HepG2 (cell line): Measurements from ENCODE around the gene SPSB1. TPM values are rescaled to one million over a fixed set of nuclear protein-coding genes. Genes with fewer than 3 reads are reported as not detected.

Source experiments
- ARHGAP35 ChIP-seq: sonication (generic); formaldehyde crosslinking; IDR thresholded peaks from 2 replicates; pipeline ENCODE4 v1.9.0; 2022; ENCODE audit warnings: mild to moderate bottlenecking, inconsistent platforms, moderate library complexity, missing genetic modification reagents, borderline replicate concordance
- ARID3A ChIP-seq: IDR thresholded peaks from 2 replicates; pipeline ENCODE4 v1.6.1; 2012; ENCODE audit warnings: low read depth, low read length, improper control_type of control experiment
- CENPX ChIP-seq: sonication (generic); formaldehyde crosslinking; IDR thresholded peaks from 2 replicates; pipeline ENCODE4 v1.9.0; 2021; ENCODE audit warnings: mild to moderate bottlenecking, missing genetic modification reagents, moderate library complexity
- CHD4 ChIP-seq: fragments of 200-600 bp; sonication (generic); IDR thresholded peaks from 2 replicates; pipeline ENCODE4 v1.7.0; 2017; ENCODE audit warnings: mild to moderate bottlenecking, low read length, borderline replicate concordance
- KDM5A ChIP-seq: fragments of 200-600 bp; sonication (generic); IDR thresholded peaks from 2 replicates; pipeline ENCODE4 v1.7.0; 2018; ENCODE audit warnings: antibody characterized with exemption, mild to moderate bottlenecking, low read length, borderline replicate concordance
- KLF13 ChIP-seq: sonication (generic); formaldehyde crosslinking; IDR thresholded peaks from 2 replicates; pipeline ENCODE4 v1.4.0; 2020; ENCODE audit warnings: mild to moderate bottlenecking, missing genetic modification reagents
- NFYB ChIP-seq: sonication (generic); formaldehyde crosslinking; IDR thresholded peaks from 2 replicates; pipeline ENCODE4 v1.4.0; 2020; ENCODE audit warnings: missing genetic modification reagents
- NR0B2 ChIP-seq: sonication (generic); formaldehyde crosslinking; IDR thresholded peaks from 2 replicates; pipeline ENCODE4 v1.4.0; 2020; ENCODE audit warnings: mild to moderate bottlenecking, missing genetic modification reagents
- PHF5A ChIP-seq: IDR thresholded peaks from one replicate; pipeline ENCODE4 v1.6.1; 2018; ENCODE audit warnings: low read depth, missing genetic modification reagents; ENCODE audit not compliant: unreplicated experiment
- PLRG1 ChIP-seq: fragments of 450-650 bp; conservative IDR thresholded peaks from 2 replicates; pipeline ENCODE4 v1.6.1; 2016
- RAD21 ChIP-seq: fragments of 450-650 bp; formaldehyde crosslinking; IDR thresholded peaks from 2 replicates; pipeline ENCODE4 v1.5.0; 2020; ENCODE audit warnings: mild to moderate bottlenecking
- RFX1 ChIP-seq: fragments of 450-650 bp; IDR thresholded peaks from 2 replicates; pipeline ENCODE4 v1.6.1; 2017
- SOX13 ChIP-seq, 3 experiments: fragments of 450-650 bp in 1 of 3; sonication (generic) in 1 of 3; formaldehyde crosslinking in 1 of 3; IDR thresholded peaks in 2 of 3; conservative IDR thresholded peaks in 1 of 3; 2 replicates each; pipeline versions ENCODE4 v1.5.0 to v1.6.1; 2016 to 2020; ENCODE audit warnings: antibody characterized with exemption in 1 of 3, mild to moderate bottlenecking in 1 of 3, missing compliant biosample characterization in 1 of 3, missing genetic modification reagents in 1 of 3, moderate library complexity in 1 of 3
- STAT5B ChIP-seq: sonication (generic); formaldehyde crosslinking; IDR thresholded peaks from 2 replicates; pipeline ENCODE4 v1.4.0; 2020; ENCODE audit warnings: missing genetic modification reagents
- XBP1 ChIP-seq: sonication (generic); formaldehyde crosslinking; IDR thresholded peaks from 2 replicates; pipeline ENCODE4 v1.5.0; 2020; ENCODE audit warnings: missing genetic modification reagents
- ZBTB20 ChIP-seq: sonication (generic); formaldehyde crosslinking; IDR thresholded peaks from 2 replicates; pipeline ENCODE4 v1.8.1; 2023; ENCODE audit warnings: missing genetic modification reagents, low read depth, mild to moderate bottlenecking, borderline replicate concordance
- ZNF124 ChIP-seq: sonication (generic); formaldehyde crosslinking; IDR thresholded peaks from 2 replicates; pipeline ENCODE4 v1.4.0; 2020; ENCODE audit warnings: missing genetic modification reagents
- ZNF253 ChIP-seq: sonication (generic); formaldehyde crosslinking; IDR thresholded peaks from 2 replicates; pipeline ENCODE4 v1.8.0; 2022; ENCODE audit warnings: mild to moderate bottlenecking, missing genetic modification reagents, borderline replicate concordance
- ZNF350 ChIP-seq: sonication (generic); formaldehyde crosslinking; IDR thresholded peaks from 2 replicates; pipeline ENCODE4 v1.4.0; 2020; ENCODE audit warnings: mild to moderate bottlenecking, low read depth, missing genetic modification reagents, borderline replicate concordance
- ZNF354B ChIP-seq: sonication (generic); formaldehyde crosslinking; IDR thresholded peaks from 2 replicates; pipeline ENCODE4 v1.8.0; 2022; ENCODE audit warnings: mild to moderate bottlenecking, missing genetic modification reagents
- ZNF782 ChIP-seq: sonication (generic); formaldehyde crosslinking; IDR thresholded peaks from 2 replicates; pipeline ENCODE4 v1.4.0; 2020; ENCODE audit warnings: missing genetic modification reagents, mild to moderate bottlenecking, borderline replicate concordance
- ZSCAN21 ChIP-seq: sonication (generic); formaldehyde crosslinking; IDR thresholded peaks from 2 replicates; pipeline ENCODE4 v1.8.0; 2022; ENCODE audit warnings: mild to moderate bottlenecking, missing genetic modification reagents, moderate library complexity, borderline replicate concordance
- polyA plus RNA-seq, 8 experiments: library from polyadenylated mRNA; depleted of rRNA in 3 of 8; stranded (reverse) in 7 of 8; unstranded in 1 of 8; fragments of >200 nt; fragmentation: Illumina TruSeq in 4 of 8; extraction: Trizol in 4 of 8; gene quantifications; 2 replicates each; pipeline versions ENCODE4 v1.2.1 to v1.2.3, GENCODE V29; 2011 to 2016; ENCODE audit warnings: low read depth in 4 of 8, missing spikeins in 1 of 8, mixed read lengths in 1 of 8; ENCODE audit not compliant: insufficient read depth in 1 of 8
- total RNA-seq, 5 experiments: library from RNA; depleted of rRNA; stranded (reverse); fragments of >200 nt; fragmentation: Illumina TruSeq; extraction: Trizol; gene quantifications; 2 replicates each; pipeline ENCODE4 v1.2.3, GENCODE V29; 2016; ENCODE audit warnings: low read depth in 1 of 5
- TF ChIP-seq, protein P1 (sequence below): IDR thresholded peaks from 2 replicates; pipeline ENCODE4 v1.6.1; 2018; ENCODE audit warnings: missing genetic modification reagents, mild to moderate bottlenecking, missing compliant biosample characterization
- TF ChIP-seq, protein P2 (sequence below): sonication (generic); formaldehyde crosslinking; conservative IDR thresholded peaks from 2 replicates; pipeline ENCODE4 v1.8.1; 2023; ENCODE audit warnings: missing genetic modification reagents

The SPSB1 gene
- total and polyA plus RNA-seq, 2 of the 13 experiments (the other 11 are each of a cell fraction or from before 2014, with no cell fraction given) = 5.0 to 8.0 TPM

DNA sequence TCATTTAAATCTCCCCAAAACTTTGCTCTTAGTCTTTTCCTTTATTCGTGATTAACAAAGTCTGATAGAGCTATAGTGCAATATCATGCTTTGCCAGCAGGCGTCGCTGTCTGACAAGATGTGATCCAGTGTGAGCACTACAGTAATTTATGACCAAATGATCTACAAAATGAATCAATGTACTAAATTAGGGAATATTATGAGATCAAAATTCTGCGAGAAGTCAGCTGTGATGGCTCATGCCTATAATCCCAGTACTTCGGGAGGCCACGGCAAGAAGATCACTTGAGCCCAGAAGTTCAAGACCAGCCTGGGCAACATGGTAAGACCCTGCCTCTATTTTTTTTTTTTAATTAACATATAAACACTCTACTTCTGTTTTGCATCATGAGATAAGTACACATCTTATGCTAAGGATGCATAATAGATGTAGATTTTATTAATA is 3.6 kb upstream of the SPSB1 start (continued):
- TF ChIP-seq STAT5B (no peak), RAD21 (CRISPR knock-in tag) (peak; percentile 75), ARID3A (peak; percentile 62; the same call in 1 of the 2 replicates), NFYB (no peak), NR0B2 (no peak), CENPX (no peak), SOX13 (IDR thresholded peaks at IDR 0.05) (no peak), SOX13 (CRISPR knock-in tag; conservative IDR thresholded peaks at IDR 0.05 in 1 of 2, IDR thresholded peaks at IDR 0.05 in 1 of 2) (no peak), ZBTB20 (CRISPR knock-in tag) (no peak), KLF13 (CRISPR knock-in tag) (no peak), ZNF782 (CRISPR knock-in tag) (no peak), RFX1 (no peak), PLRG1 (no peak), KDM5A (no peak; the same call in 1 of the 2 replicates), ZNF354B (no peak), ARHGAP35 (no peak), CHD4 (peak; percentile 82; the same call in 1 of the 2 replicates), PHF5A (CRISPR knock-in tag) (no peak), ZSCAN21 (no peak), XBP1 (CRISPR knock-in tag) (no peak), ZNF253 (CRISPR knock-in tag) (no peak), ZNF350 (CRISPR knock-in tag) (no peak), ZNF124 (CRISPR knock-in tag) (peak; percentile 59; the same call in 1 of the 2 replicates)
- TF ChIP-seq, protein P1, sequence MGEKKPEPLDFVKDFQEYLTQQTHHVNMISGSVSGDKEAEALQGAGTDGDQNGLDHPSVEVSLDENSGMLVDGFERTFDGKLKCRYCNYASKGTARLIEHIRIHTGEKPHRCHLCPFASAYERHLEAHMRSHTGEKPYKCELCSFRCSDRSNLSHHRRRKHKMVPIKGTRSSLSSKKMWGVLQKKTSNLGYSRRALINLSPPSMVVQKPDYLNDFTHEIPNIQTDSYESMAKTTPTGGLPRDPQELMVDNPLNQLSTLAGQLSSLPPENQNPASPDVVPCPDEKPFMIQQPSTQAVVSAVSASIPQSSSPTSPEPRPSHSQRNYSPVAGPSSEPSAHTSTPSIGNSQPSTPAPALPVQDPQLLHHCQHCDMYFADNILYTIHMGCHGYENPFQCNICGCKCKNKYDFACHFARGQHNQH (CRISPR knock-in tag) = no peak
- TF ChIP-seq, protein P2, sequence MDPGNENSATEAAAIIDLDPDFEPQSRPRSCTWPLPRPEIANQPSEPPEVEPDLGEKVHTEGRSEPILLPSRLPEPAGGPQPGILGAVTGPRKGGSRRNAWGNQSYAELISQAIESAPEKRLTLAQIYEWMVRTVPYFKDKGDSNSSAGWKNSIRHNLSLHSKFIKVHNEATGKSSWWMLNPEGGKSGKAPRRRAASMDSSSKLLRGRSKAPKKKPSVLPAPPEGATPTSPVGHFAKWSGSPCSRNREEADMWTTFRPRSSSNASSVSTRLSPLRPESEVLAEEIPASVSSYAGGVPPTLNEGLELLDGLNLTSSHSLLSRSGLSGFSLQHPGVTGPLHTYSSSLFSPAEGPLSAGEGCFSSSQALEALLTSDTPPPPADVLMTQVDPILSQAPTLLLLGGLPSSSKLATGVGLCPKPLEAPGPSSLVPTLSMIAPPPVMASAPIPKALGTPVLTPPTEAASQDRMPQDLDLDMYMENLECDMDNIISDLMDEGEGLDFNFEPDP (CRISPR knock-in tag) = no peak
